ENCODE measurements around the gene USP32. TPM values are rescaled to one million over a fixed set of nuclear protein-coding genes. Genes with fewer than 3 reads are reported as not detected.
A peak's percentile ranks its signal among the peaks of the same experiment; 100 is the strongest.
"Not testable (repeated sequence)": the region's sequence is repeated elsewhere in the genome, so short reads cannot be mapped to it uniquely, and the experiment has no call there.

The USP32 gene
- total and polyA plus RNA-seq, 10 of the 15 experiments (the other 5 are each of a cell fraction or from before 2014, with no cell fraction given) = 7.8 to 37.3 (median 25.5) TPM

DNA sequence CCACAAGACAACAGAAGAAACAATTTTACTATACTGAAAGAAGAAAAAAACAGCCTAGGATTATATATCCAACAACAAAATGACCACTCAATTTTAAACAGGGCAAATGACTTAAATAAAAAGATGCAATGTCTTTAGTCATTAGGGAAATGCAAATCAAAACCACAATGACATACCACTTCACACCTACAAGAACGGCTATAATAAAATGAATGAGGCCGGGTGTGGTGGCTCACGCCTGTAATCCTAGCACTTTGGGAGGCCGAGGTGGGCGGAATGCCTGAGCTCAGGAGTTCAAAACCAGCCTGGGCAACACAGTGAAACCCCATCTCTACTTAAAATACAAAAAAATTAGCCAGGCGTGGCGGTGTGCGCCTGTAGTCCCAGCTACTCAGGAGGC lies 77.0 kb downstream of the USP32 start:
- H3K79me2 ChIP-seq (ENCODE audit: control insufficient read depth, insufficient read depth, low read length); H3K9me3 ChIP-seq (replicated peaks; ENCODE audit: control insufficient read depth, insufficient read depth, low read length); H2AFZ ChIP-seq (ENCODE audit: control insufficient read depth, low read depth, low read length); FAIRE-seq; BruUV-seq (replicated peaks); in situ Hi-C loops (cut with MboI); intact Hi-C loops (cut with micrococcal nuclease; ENCODE audit: unreplicated experiment); H4K20me1 ChIP-seq (ENCODE audit: control insufficient read depth, insufficient read depth); H3K9ac ChIP-seq (ENCODE audit: control insufficient read depth, insufficient read depth, low read length); H3K27me3 ChIP-seq (replicated peaks in 1 of 2; ENCODE audit: control insufficient read depth in 2 of 2, insufficient read depth in 2 of 2, low read length in 1 of 2); H3K36me3 ChIP-seq (ENCODE audit: control insufficient read depth in 2 of 2, insufficient read depth in 2 of 2, low read length in 1 of 2): not testable (repeated sequence)
- ChIA-PET CTCF (interaction anchor here (0.8 to 2.4 kb wide), 2 partner anchors 10 to 24 kb away, joined by 3 to 7 read pairs; no protein-coding TSS in a partner anchor), POLR2A (interaction anchor here (0.7 to 1.5 kb wide), 3 partner anchors 55 to 83 kb away, joined by 3 to 10 read pairs (median 4); partner anchors contain the start of gene USP32), RAD21 (ENCODE audit: unreplicated experiment) (interaction anchor here (0.6 to 1.5 kb wide), 4 partner anchors 10 to 69 kb away, joined by 3 to 7 read pairs (median 3); no protein-coding TSS in a partner anchor), SMC1A (ENCODE audit: uncharacterized antibody, unreplicated experiment) (interaction anchor here (1.1 to 2.1 kb wide), 4 partner anchors 10 to 76 kb away, joined by 4 to 6 read pairs (median 4); partner anchors contain the start of gene USP32)
- peak; percentile 83 for ATAC-seq
- peak; percentile 12 for DNase-seq (ENCODE audit: low read depth, low spot score)
- 64% methylated on average over 7 of the region's 8 CpGs for WGBS (ENCODE audit: insufficient coverage, insufficient replicate concordance, low lambda C conversion rate, missing lambda C conversion rate)
- peaks cover 11% of the 10 kb centered on the region; the same call in 1 of the 2 replicates for H3K4me1 ChIP-seq (ENCODE audit: control insufficient read depth, insufficient read depth, low read length)
- H3K27ac ChIP-seq (ENCODE audit: control insufficient read depth, insufficient read depth) = peak overlapping the region; percentile 24
- H3K4me3 ChIP-seq = peak overlapping the region; percentile 0; the same call in 1 of the 2 replicates
- peak overlapping the region; percentile 35 for H3K4me2 ChIP-seq (ENCODE audit: control insufficient read depth, insufficient read depth)
- peak in 1 of 2 experiments; percentile 18; a peak in 1 of 4 replicates for TF ChIP-seq BHLHE40 (IDR thresholded peaks at IDR 0.05; ENCODE audit: borderline replicate concordance in 1 of 2, low read depth in 2 of 2, low read length in 1 of 2)
- peak; percentile 89 for TF ChIP-seq ATF7 (IDR thresholded peaks at IDR 0.05; ENCODE audit: low read depth)
- TF ChIP-seq ETV6 (conservative IDR thresholded peaks at IDR 0.05 in 1 of 2, IDR thresholded peaks at IDR 0.05 in 1 of 2; ENCODE audit: borderline replicate concordance in 1 of 2, low read depth in 1 of 2) = 0 out of 4 replicates have a peak, but pooled peaks have one; percentile 25 to 29
- TF ChIP-seq, protein P1, sequence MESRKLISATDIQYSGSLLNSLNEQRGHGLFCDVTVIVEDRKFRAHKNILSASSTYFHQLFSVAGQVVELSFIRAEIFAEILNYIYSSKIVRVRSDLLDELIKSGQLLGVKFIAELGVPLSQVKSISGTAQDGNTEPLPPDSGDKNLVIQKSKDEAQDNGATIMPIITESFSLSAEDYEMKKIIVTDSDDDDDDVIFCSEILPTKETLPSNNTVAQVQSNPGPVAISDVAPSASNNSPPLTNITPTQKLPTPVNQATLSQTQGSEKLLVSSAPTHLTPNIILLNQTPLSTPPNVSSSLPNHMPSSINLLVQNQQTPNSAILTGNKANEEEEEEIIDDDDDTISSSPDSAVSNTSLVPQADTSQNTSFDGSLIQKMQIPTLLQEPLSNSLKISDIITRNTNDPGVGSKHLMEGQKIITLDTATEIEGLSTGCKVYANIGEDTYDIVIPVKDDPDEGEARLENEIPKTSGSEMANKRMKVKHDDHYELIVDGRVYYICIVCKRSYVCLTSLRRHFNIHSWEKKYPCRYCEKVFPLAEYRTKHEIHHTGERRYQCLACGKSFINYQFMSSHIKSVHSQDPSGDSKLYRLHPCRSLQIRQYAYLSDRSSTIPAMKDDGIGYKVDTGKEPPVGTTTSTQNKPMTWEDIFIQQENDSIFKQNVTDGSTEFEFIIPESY (IDR thresholded peaks at IDR 0.05) = peak; percentile 20; the same call in 1 of the 2 replicates
- peak; percentile 19; the same call in 1 of the 2 replicates for TF ChIP-seq JUNB (IDR thresholded peaks at IDR 0.05)
- peak; percentile 48 for TF ChIP-seq MEF2B (IDR thresholded peaks at IDR 0.05; ENCODE audit: partially characterized antibody, poor library complexity, severe bottlenecking)
- 0 out of 2 replicates have a peak, but pooled peaks have one; percentile 22 for TF ChIP-seq NFIC (IDR thresholded peaks at IDR 0.05; ENCODE audit: low read depth, low read length)
- peak; percentile 53 for TF ChIP-seq RUNX3 (IDR thresholded peaks at IDR 0.05; ENCODE audit: low read length)
- TF ChIP-seq ZNF24 (IDR thresholded peaks at IDR 0.05) = peak; percentile 76
- peak; percentile 81; the same call in 2 of the 3 replicates for TF ChIP-seq POU2F2 (IDR thresholded peaks at IDR 0.05; ENCODE audit: borderline replicate concordance, low read depth, low read length)
- TF ChIP-seq NBN (IDR thresholded peaks at IDR 0.05) = peak; percentile 36; the same call in 1 of the 2 replicates
- TF ChIP-seq IKZF1 (conservative IDR thresholded peaks at IDR 0.05) = peak; percentile 34; the same call in 1 of the 2 replicates
- TF ChIP-seq, protein P2, sequence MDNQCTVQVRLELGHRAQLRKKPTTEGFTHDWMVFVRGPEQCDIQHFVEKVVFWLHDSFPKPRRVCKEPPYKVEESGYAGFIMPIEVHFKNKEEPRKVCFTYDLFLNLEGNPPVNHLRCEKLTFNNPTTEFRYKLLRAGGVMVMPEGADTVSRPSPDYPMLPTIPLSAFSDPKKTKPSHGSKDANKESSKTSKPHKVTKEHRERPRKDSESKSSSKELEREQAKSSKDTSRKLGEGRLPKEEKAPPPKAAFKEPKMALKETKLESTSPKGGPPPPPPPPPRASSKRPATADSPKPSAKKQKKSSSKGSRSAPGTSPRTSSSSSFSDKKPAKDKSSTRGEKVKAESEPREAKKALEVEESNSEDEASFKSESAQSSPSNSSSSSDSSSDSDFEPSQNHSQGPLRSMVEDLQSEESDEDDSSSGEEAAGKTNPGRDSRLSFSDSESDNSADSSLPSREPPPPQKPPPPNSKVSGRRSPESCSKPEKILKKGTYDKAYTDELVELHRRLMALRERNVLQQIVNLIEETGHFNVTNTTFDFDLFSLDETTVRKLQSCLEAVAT (IDR thresholded peaks at IDR 0.05) = peak; percentile 26; the same call in 1 of the 2 replicates
- peak; percentile 56; the same call in 1 of the 2 replicates for TF ChIP-seq MTA2 (IDR thresholded peaks at IDR 0.05; ENCODE audit: low read depth)
- peak; percentile 85 for TF ChIP-seq SMARCA5 (IDR thresholded peaks at IDR 0.05)
- TF ChIP-seq ZNF217 (IDR thresholded peaks at IDR 0.05) = peak; percentile 93
- TF ChIP-seq IKZF2 (IDR thresholded peaks at IDR 0.05) = peak; percentile 32 to 49; a peak in 3 of 4 replicates

Data from GM12878 (cell line).